HG03558 (cell line): ENCODE measurements around the gene TXNRD1.
"Not testable (repeated sequence)": the region's sequence is repeated elsewhere in the genome, so short reads cannot be mapped to it uniquely, and the experiment has no call there.

Experiments
- ATAC-seq: cut with Tn5 transposase; IDR thresholded peaks from one replicate; pipeline ENCODE4 v1.9.1; 2021; ENCODE audit warnings: moderate number of reproducible peaks; ENCODE audit not compliant: unreplicated experiment; ENCODE audit errors: extremely low read depth

Gene TXNRD1

GRCh38 chr12:104232609-104233280 is 17.2 kb downstream of the TXNRD1 start:
- ATAC-seq: no peak

- no peak for ATAC-seq
Measured at GRCh38 chr12:104234926-104235499, 19.4 kb downstream of the TXNRD1 start.

GRCh38 chr12:104237930-104238329 is 22.4 kb downstream of the TXNRD1 start:
- ATAC-seq: no peak

- ATAC-seq: no peak
Measured at GRCh38 chr12:104242546-104243206, 27.1 kb downstream of the TXNRD1 start.

- no peak for ATAC-seq
Measured at GRCh38 chr12:104243551-104243950, 28.0 kb downstream of the TXNRD1 start.

- ATAC-seq: no peak
Measured at GRCh38 chr12:104243971-104244370, 28.4 kb downstream of the TXNRD1 start.

- no peak for ATAC-seq
Measured at GRCh38 chr12:104247698-104248097, 32.1 kb downstream of the TXNRD1 start.

GRCh38 chr12:104248444-104248843 is 32.9 kb downstream of the TXNRD1 start:
- no peak for ATAC-seq

GRCh38 chr12:104249017-104249416 is 33.4 kb downstream of the TXNRD1 start:
- no peak for ATAC-seq

- ATAC-seq: no peak
Measured at GRCh38 chr12:104249898-104250297, 34.3 kb downstream of the TXNRD1 start.

- no peak for ATAC-seq
Measured at GRCh38 chr12:104250366-104251125, 35.0 kb downstream of the TXNRD1 start.

GRCh38 chr12:104257913-104258472 is 42.4 kb downstream of the TXNRD1 start:
- ATAC-seq: no peak

GRCh38 chr12:104258476-104259067 is 43.0 kb downstream of the TXNRD1 start:
- no peak for ATAC-seq

- ATAC-seq: no peak
Measured at GRCh38 chr12:104263026-104263425, 47.4 kb downstream of the TXNRD1 start.

- no peak for ATAC-seq
Measured at GRCh38 chr12:104263580-104264358, 48.2 kb downstream of the TXNRD1 start.

GRCh38 chr12:104265436-104265835 is 49.9 kb downstream of the TXNRD1 start:
- not testable (repeated sequence) for ATAC-seq

- ATAC-seq: no peak
Measured at GRCh38 chr12:104272938-104273337, 57.4 kb downstream of the TXNRD1 start.

- no peak for ATAC-seq
Measured at GRCh38 chr12:104273503-104273902, 57.9 kb downstream of the TXNRD1 start.

- ATAC-seq: no peak
Measured at GRCh38 chr12:104274811-104275210, 59.2 kb downstream of the TXNRD1 start.
